ENCODE results near the gene ONECUT3.
"Not testable (repeated sequence)": the region's sequence is repeated elsewhere in the genome, so short reads cannot be mapped to it uniquely, and the experiment has no call there.

ONECUT3 gene

GRCh38 chr19:1770866-1771576 lies 17.7 kb downstream of the ONECUT3 start:
- DNase-seq = no peak

GRCh38 chr19:1773184-1773583 lies 19.9 kb downstream of the ONECUT3 start:
- no peak for DNase-seq

- no peak for DNase-seq
Observed at GRCh38 chr19:1774989-1775772, 21.9 kb downstream of the ONECUT3 start.

- no peak for DNase-seq
Observed at GRCh38 chr19:1775951-1776605, 22.8 kb downstream of the ONECUT3 start.

- DNase-seq = no peak
Observed at GRCh38 chr19:1776606-1777147, 23.4 kb downstream of the ONECUT3 start.

GRCh38 chr19:1777149-1777548 lies 23.8 kb downstream of the ONECUT3 start:
- no peak for DNase-seq

GRCh38 chr19:1779574-1779973 lies 26.3 kb downstream of the ONECUT3 start:
- DNase-seq = no peak

- DNase-seq = no peak
Observed at GRCh38 chr19:1780272-1780958, 27.1 kb downstream of the ONECUT3 start.

- DNase-seq = no peak
Observed at GRCh38 chr19:1782521-1782920, 29.2 kb downstream of the ONECUT3 start.

GRCh38 chr19:1783354-1783753 lies 30.0 kb downstream of the ONECUT3 start:
- DNase-seq = no peak

GRCh38 chr19:1783874-1784273 lies 30.6 kb downstream of the ONECUT3 start:
- DNase-seq = no peak

- DNase-seq = no peak
Observed at GRCh38 chr19:1785310-1785709, 32.0 kb downstream of the ONECUT3 start.

GRCh38 chr19:1786668-1787067 lies 33.4 kb downstream of the ONECUT3 start:
- no peak for DNase-seq

GRCh38 chr19:1787116-1787515 lies 33.8 kb downstream of the ONECUT3 start:
- no peak for DNase-seq

- DNase-seq = no peak
Observed at GRCh38 chr19:1789261-1790041, 36.1 kb downstream of the ONECUT3 start.

- no peak for DNase-seq
Observed at GRCh38 chr19:1790054-1790792, 36.9 kb downstream of the ONECUT3 start.

GRCh38 chr19:1791879-1792278 lies 38.6 kb downstream of the ONECUT3 start:
- no peak for DNase-seq

- DNase-seq = no peak
Observed at GRCh38 chr19:1794424-1795172, 41.3 kb downstream of the ONECUT3 start.

GRCh38 chr19:1796395-1797142 lies 43.3 kb downstream of the ONECUT3 start:
- no peak for DNase-seq

GRCh38 chr19:1797313-1797712 lies 44.0 kb downstream of the ONECUT3 start:
- DNase-seq = not testable (repeated sequence)

Data from SHP77 treated with DMSO at 0.1 percent for 48 hours (cell line).